Choroid plexus epithelial cell (primary cell): ENCODE results near the gene CFAP77.
A peak's percentile ranks its signal among the peaks of the same experiment; 100 is the strongest.

Source experiments
- DNase-seq: peaks from one replicate; pipeline ENCODE4 v3.0.0-alpha.2; 2010; ENCODE audit warnings: low read depth
- H3K4me3 ChIP-seq: 2 replicates; pipeline ENCODE4 v1.5.1; 2011; ENCODE audit warnings: low read depth, mild to moderate bottlenecking, control low read depth, low read length, moderate library complexity
- TF ChIP-seq, protein P1 (sequence below): conservative IDR thresholded peaks from 2 replicates; pipeline ENCODE4 v1.5.1; 2011; ENCODE audit warnings: low read depth, mild to moderate bottlenecking, control low read depth, inconsistent platforms, low read length, moderate library complexity

CFAP77 gene

DNA sequence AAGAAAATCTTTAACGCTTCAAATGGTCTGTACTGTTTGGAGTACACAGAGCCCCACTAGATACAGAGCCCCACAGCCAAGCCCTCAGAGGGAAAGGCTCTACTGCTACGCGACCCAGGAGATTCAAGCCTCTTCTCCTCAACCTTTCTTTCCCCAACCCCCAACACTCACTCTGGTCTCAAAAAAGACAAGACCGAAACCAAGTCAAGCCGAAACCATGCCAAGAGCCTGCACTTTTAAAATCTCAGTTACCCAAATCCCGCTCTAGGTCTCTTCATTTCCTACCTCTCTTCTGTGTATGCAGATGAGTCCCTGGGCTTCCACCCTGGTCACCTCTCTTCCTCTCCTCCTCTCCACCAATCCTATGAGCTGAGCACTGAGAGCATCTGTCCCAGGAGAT, 204.3 kb downstream of the CFAP77 start:
- no peak overlapping the region for H3K4me3 ChIP-seq
- DNase-seq: no peak
- TF ChIP-seq, protein P1, sequence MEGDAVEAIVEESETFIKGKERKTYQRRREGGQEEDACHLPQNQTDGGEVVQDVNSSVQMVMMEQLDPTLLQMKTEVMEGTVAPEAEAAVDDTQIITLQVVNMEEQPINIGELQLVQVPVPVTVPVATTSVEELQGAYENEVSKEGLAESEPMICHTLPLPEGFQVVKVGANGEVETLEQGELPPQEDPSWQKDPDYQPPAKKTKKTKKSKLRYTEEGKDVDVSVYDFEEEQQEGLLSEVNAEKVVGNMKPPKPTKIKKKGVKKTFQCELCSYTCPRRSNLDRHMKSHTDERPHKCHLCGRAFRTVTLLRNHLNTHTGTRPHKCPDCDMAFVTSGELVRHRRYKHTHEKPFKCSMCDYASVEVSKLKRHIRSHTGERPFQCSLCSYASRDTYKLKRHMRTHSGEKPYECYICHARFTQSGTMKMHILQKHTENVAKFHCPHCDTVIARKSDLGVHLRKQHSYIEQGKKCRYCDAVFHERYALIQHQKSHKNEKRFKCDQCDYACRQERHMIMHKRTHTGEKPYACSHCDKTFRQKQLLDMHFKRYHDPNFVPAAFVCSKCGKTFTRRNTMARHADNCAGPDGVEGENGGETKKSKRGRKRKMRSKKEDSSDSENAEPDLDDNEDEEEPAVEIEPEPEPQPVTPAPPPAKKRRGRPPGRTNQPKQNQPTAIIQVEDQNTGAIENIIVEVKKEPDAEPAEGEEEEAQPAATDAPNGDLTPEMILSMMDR: no peak

DNA sequence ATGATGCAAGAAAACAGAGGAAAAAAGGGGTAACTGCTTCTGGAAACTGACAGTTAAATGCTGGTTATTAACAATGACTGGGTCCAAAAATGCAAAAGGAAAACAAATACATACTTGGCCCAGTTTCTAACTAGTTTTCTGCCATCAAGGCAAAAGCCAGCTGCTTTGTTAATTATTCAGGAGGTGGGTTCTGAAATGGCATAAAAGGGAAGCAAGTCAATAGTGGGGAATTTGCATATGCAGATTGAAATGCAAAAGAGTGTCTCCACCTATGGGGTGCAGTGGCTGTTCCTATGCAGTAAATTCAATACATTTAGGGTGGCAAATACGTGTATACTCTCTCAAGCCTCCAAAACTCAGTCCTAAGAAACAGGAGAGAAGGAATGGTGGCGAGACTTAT, 205.8 kb downstream of the CFAP77 start:
- DNase-seq: no peak
- TF ChIP-seq, protein P1: no peak

DNA sequence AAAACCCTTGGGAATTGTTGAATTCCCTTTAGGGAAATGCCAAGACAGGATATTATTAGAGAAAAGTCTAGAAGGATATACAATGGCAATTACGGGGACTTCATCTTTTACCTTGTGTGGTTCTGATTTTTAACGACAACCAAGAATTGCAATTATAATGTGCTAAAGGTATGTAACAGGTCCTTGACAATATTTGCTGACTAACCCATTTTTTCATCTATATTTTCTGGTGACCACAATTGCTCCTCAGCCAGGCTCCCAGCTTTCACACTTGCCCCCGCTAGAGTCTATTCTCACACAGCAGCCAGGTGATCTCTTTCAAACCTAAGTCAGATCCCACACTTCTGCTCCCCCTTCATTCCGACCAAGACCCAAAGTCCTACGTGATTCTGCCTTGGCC, 206.7 kb downstream of the CFAP77 start:
- TF ChIP-seq, protein P1: no peak
- H3K4me3 ChIP-seq: no peak overlapping the region
- no peak for DNase-seq

More for the DNA sequence above, 205.8 kb downstream of the CFAP77 start:
- H3K4me3 ChIP-seq: no peak overlapping the region

DNA sequence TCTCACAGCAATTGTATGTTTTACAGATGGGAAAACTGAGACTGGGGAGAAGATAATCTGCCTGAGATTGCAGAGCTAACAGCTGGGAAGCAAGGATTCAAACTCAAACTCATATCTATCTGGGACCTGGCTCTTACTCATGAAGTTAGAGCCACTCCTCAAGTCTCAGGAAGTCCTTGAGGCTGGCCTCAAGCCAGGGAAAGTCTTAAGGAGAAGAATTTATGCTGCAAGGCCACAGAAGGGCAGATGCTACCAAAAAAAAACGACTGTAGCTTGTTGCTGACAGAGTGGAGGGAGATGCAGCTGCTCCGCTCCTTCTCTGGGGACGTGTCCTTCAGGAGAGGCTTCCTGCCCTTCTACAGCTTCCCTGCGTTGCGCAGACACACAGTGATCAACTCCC, 212.1 kb downstream of the CFAP77 start:
- TF ChIP-seq, protein P1: no peak
- peak; percentile 66 for DNase-seq
- H3K4me3 ChIP-seq: no peak overlapping the region
